ENCODE data around the gene MACROD2. TPM values are rescaled to one million over a fixed set of nuclear protein-coding genes. Genes with fewer than 3 reads are reported as not detected.

MACROD2 gene
- total RNA-seq, 1 experiment from 2014 or later = 3.7 TPM

DNA sequence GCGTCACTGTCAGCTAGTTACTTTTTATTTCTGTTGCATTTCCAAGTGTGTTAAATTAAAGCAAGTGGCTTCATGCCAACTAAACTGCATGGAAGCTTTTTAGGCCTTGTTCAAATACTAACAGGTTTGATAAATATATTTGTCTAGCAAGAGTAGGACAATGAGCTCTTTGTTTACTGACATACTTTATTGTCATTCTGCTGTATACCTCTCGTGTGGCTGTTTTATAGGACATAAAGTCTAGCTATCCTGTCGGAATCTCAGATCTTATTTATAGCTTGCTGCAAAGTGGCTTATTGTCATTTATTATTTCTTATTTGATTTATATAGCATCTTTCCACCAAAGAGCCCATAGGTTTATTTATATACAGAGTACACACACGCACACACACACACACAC, 1866.9 kb downstream of the MACROD2 start:
- peaks cover 10 to 18% of the 10 kb centered on the region in 2 experiments; a peak in 2 of 4 replicates for H3K9me3 ChIP-seq (ENCODE audit: control insufficient read depth in 1 of 2, insufficient read depth in 1 of 2, low read depth in 1 of 2, low read length in 2 of 2)
- RAD21 ChIA-PET (ENCODE audit: low non-redundant PET in 1 of 2, low total read pairs in 2 of 2, uncharacterized antibody in 2 of 2, unreplicated experiment in 2 of 2) = no interaction called here
- H4K20me1 ChIP-seq (ENCODE audit: insufficient read depth) = no peaks in the 10 kb centered on the region
- H3K9ac ChIP-seq (ENCODE audit: low read length) = no peak overlapping the region
- H3K4me3 ChIP-seq (replicated peaks in 1 of 2; ENCODE audit: low read depth in 1 of 2, low read length in 2 of 2) = no peak overlapping the region
- POLR2A ChIA-PET = no interaction called here
- no peaks in the 10 kb centered on the region for H3K27me3 ChIP-seq (ENCODE audit: insufficient read depth, low read length)
- H2AFZ ChIP-seq (ENCODE audit: low read depth, low read length, poor library complexity, severe bottlenecking) = no peak overlapping the region
- CTCF ChIA-PET = no interaction called here
- intact Hi-C loops (cut with micrococcal nuclease) = no loop called here
- H3K79me2 ChIP-seq (ENCODE audit: insufficient read depth, low read length) = no peaks in the 10 kb centered on the region
- no peak for TF ChIP-seq SRF (IDR thresholded peaks at IDR 0.05; ENCODE audit: low read depth)
- TF ChIP-seq, protein P1, sequence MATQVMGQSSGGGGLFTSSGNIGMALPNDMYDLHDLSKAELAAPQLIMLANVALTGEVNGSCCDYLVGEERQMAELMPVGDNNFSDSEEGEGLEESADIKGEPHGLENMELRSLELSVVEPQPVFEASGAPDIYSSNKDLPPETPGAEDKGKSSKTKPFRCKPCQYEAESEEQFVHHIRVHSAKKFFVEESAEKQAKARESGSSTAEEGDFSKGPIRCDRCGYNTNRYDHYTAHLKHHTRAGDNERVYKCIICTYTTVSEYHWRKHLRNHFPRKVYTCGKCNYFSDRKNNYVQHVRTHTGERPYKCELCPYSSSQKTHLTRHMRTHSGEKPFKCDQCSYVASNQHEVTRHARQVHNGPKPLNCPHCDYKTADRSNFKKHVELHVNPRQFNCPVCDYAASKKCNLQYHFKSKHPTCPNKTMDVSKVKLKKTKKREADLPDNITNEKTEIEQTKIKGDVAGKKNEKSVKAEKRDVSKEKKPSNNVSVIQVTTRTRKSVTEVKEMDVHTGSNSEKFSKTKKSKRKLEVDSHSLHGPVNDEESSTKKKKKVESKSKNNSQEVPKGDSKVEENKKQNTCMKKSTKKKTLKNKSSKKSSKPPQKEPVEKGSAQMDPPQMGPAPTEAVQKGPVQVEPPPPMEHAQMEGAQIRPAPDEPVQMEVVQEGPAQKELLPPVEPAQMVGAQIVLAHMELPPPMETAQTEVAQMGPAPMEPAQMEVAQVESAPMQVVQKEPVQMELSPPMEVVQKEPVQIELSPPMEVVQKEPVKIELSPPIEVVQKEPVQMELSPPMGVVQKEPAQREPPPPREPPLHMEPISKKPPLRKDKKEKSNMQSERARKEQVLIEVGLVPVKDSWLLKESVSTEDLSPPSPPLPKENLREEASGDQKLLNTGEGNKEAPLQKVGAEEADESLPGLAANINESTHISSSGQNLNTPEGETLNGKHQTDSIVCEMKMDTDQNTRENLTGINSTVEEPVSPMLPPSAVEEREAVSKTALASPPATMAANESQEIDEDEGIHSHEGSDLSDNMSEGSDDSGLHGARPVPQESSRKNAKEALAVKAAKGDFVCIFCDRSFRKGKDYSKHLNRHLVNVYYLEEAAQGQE (IDR thresholded peaks at IDR 0.05; ENCODE audit: low read depth) = no peak
- TF ChIP-seq, protein P2, sequence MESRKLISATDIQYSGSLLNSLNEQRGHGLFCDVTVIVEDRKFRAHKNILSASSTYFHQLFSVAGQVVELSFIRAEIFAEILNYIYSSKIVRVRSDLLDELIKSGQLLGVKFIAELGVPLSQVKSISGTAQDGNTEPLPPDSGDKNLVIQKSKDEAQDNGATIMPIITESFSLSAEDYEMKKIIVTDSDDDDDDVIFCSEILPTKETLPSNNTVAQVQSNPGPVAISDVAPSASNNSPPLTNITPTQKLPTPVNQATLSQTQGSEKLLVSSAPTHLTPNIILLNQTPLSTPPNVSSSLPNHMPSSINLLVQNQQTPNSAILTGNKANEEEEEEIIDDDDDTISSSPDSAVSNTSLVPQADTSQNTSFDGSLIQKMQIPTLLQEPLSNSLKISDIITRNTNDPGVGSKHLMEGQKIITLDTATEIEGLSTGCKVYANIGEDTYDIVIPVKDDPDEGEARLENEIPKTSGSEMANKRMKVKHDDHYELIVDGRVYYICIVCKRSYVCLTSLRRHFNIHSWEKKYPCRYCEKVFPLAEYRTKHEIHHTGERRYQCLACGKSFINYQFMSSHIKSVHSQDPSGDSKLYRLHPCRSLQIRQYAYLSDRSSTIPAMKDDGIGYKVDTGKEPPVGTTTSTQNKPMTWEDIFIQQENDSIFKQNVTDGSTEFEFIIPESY (IDR thresholded peaks at IDR 0.05; ENCODE audit: extremely low read depth, insufficient replicate concordance, low read length) = no peak
- no peak for TF ChIP-seq JUND (IDR thresholded peaks at IDR 0.05)
- no peak for TF ChIP-seq CEBPB (IDR thresholded peaks at IDR 0.05; ENCODE audit: low read depth)
- no peak for TF ChIP-seq SP1 (IDR thresholded peaks at IDR 0.05; ENCODE audit: low read depth)
- no peak for TF ChIP-seq TCF7L2 (IDR thresholded peaks at IDR 0.05; ENCODE audit: borderline replicate concordance, extremely low read depth, insufficient read depth, insufficient read length)
- no peak for TF ChIP-seq ELF1 (IDR thresholded peaks at IDR 0.05; ENCODE audit: borderline replicate concordance, low read depth)
- TF ChIP-seq EZH2phosphoT487 (IDR thresholded peaks at IDR 0.05; ENCODE audit: borderline replicate concordance) = no peak
- TF ChIP-seq FOSL1 (IDR thresholded peaks at IDR 0.05; ENCODE audit: low read depth) = no peak
- TF ChIP-seq CBX3 (IDR thresholded peaks at IDR 0.05; ENCODE audit: low read depth) = no peak
- no peak for TF ChIP-seq POLR2A (IDR thresholded peaks at IDR 0.05; ENCODE audit: borderline replicate concordance, extremely low read depth, insufficient read depth, insufficient read length)
- TF ChIP-seq EGR1 (IDR thresholded peaks at IDR 0.05; ENCODE audit: low read depth) = no peak
- no peak for TF ChIP-seq YY1 (IDR thresholded peaks at IDR 0.05; ENCODE audit: extremely low read depth, insufficient replicate concordance, low read depth, low read length)
- no peak for TF ChIP-seq SIN3A (IDR thresholded peaks at IDR 0.05; ENCODE audit: low read depth)
- TF ChIP-seq EZH2 (IDR thresholded peaks at IDR 0.05) = no peak
- TF ChIP-seq, protein P3, sequence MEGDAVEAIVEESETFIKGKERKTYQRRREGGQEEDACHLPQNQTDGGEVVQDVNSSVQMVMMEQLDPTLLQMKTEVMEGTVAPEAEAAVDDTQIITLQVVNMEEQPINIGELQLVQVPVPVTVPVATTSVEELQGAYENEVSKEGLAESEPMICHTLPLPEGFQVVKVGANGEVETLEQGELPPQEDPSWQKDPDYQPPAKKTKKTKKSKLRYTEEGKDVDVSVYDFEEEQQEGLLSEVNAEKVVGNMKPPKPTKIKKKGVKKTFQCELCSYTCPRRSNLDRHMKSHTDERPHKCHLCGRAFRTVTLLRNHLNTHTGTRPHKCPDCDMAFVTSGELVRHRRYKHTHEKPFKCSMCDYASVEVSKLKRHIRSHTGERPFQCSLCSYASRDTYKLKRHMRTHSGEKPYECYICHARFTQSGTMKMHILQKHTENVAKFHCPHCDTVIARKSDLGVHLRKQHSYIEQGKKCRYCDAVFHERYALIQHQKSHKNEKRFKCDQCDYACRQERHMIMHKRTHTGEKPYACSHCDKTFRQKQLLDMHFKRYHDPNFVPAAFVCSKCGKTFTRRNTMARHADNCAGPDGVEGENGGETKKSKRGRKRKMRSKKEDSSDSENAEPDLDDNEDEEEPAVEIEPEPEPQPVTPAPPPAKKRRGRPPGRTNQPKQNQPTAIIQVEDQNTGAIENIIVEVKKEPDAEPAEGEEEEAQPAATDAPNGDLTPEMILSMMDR (IDR thresholded peaks at IDR 0.05 in 2 of 3, conservative IDR thresholded peaks at IDR 0.05 in 1 of 3; ENCODE audit: borderline replicate concordance in 1 of 3, insufficient read depth in 1 of 3, low read depth in 2 of 3, low read length in 2 of 3) = no peak
- TF ChIP-seq ZNF274 (IDR thresholded peaks at IDR 0.05; ENCODE audit: low read depth, low read length) = no peak
- TF ChIP-seq POLR2AphosphoS5 (IDR thresholded peaks at IDR 0.05; ENCODE audit: low read depth, low read length) = no peak
- no peak for DNase-seq (ENCODE audit: low read depth, low spot score)
- H3K4me2 ChIP-seq (ENCODE audit: low read length) = no peak overlapping the region
- H3K36me3 ChIP-seq (ENCODE audit: control insufficient read depth in 1 of 2, insufficient read depth in 2 of 2, low read length in 2 of 2) = no peaks in the 10 kb centered on the region
- H3K9me2 ChIP-seq (ENCODE audit: insufficient read depth) = no peaks in the 10 kb centered on the region
- no TSS peak for BruUV-seq (replicated peaks)
- ATAC-seq = no peak
- H3K27ac ChIP-seq (ENCODE audit: low read depth, low read length) = no peak overlapping the region
- no peaks in the 10 kb centered on the region for H3K4me1 ChIP-seq (ENCODE audit: control insufficient read depth in 1 of 2, insufficient read depth in 2 of 2, low read length in 2 of 2)

Measured in HCT116 (cell line).